Stimulated activated naive CD8-positive, alpha-beta T cell treated with anti-CD3 and anti-CD28 coated beads, Interleukin-15, Interleukin-2, amounts not matched to agents 100 ng/mL and 50 ng/mL, for 24 hours (primary cell): Measurements from ENCODE around the gene WRNIP1.

Source experiments
- H3K27ac Mint-ChIP-seq: one replicate; pipeline ENCODE4 v1.8.0; 2021; ENCODE audit warnings: mild to moderate bottlenecking, mixed read lengths
- H3K27me3 Mint-ChIP-seq: one replicate; pipeline ENCODE4 v1.8.0; 2021; ENCODE audit warnings: mixed read lengths
- H3K36me3 Mint-ChIP-seq: one replicate; pipeline ENCODE4 v1.8.0; 2021; ENCODE audit warnings: low read depth, mixed read lengths
- H3K4me1 Mint-ChIP-seq: one replicate; pipeline ENCODE4 v1.8.0; 2021; ENCODE audit warnings: low read depth, mixed read lengths
- H3K4me3 Mint-ChIP-seq: one replicate; pipeline ENCODE4 v1.8.0; 2021; ENCODE audit warnings: mild to moderate bottlenecking, mixed read lengths
- H3K9me3 Mint-ChIP-seq: one replicate; pipeline ENCODE4 v1.8.0; 2021; ENCODE audit warnings: mixed read lengths

The WRNIP1 gene

DNA sequence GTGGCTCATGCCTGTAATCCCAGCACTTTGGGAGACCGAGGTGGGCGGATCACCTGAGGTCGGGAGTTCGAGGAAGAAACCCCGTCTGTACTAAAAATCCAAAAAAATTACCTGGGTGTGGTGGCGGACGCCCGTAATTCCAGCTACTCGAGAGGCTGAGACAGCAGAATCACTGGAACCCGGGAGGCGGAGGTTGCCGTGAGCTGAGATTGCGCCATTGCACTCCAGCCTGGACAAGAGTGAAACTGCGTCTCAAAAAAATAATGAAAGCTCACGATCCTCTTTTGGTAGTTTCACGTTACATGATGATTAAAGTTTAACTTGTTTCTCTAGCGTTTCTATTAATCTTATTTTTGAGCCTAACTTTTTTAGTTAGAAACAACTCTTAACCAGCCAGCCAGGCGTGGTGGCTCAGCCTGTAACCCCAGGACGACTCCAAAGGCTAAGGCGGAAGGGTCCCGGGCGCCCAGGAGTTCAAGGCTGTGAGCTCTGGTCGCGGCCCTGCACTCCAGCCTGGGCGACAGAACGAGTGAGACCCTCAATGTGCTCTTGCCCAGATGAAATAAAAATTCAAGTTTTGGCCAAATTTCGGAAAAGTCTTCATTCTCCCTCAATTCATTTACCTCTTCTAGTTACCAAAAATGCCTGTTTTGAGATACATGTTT, 1.2 kb upstream of the WRNIP1 start:
- Mint-ChIP-seq H3K9me3 (no peaks in the 10 kb centered on the region), H3K4me1 (peaks cover 43% of the 10 kb centered on the region), H3K27me3 (no peaks in the 10 kb centered on the region), H3K27ac (peak overlapping the region; percentile 97), H3K4me3 (peak overlapping the region; percentile 88), H3K36me3 (peaks cover 20% of the 10 kb centered on the region)

DNA sequence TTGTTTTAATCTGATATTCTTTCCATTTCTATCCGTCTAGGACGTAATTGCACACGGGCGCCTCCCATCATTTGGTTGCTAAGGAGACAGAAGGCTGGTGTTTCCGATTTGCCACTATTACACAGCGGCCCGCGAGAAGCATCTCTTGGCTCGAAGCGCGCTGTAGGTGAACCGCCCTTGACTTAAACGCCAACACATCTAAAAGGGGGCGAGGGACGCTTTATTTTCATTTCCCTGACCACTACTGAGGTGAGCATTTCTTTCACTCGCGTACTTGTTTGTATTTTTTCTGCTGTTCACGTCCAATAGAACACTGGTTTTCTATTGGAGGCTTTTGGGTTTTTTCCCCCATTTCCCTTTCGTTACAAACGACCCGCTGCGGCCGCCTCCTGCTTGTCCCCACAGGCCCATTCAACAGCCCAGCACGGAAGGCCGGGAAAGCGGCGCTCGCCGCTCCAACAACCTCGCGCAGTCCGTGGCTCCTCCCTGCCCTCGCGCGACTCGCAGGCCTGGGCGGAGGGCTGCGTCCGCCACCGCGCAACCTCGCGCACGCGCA, 505 bp upstream of the WRNIP1 start:
- Mint-ChIP-seq H3K36me3 (peaks cover 22% of the 10 kb centered on the region), H3K4me1 (peaks cover 50% of the 10 kb centered on the region), H3K9me3 (no peaks in the 10 kb centered on the region), H3K4me3 (peak overlapping the region; percentile 88), H3K27me3 (no peaks in the 10 kb centered on the region), H3K27ac (peak overlapping the region; percentile 97)

DNA sequence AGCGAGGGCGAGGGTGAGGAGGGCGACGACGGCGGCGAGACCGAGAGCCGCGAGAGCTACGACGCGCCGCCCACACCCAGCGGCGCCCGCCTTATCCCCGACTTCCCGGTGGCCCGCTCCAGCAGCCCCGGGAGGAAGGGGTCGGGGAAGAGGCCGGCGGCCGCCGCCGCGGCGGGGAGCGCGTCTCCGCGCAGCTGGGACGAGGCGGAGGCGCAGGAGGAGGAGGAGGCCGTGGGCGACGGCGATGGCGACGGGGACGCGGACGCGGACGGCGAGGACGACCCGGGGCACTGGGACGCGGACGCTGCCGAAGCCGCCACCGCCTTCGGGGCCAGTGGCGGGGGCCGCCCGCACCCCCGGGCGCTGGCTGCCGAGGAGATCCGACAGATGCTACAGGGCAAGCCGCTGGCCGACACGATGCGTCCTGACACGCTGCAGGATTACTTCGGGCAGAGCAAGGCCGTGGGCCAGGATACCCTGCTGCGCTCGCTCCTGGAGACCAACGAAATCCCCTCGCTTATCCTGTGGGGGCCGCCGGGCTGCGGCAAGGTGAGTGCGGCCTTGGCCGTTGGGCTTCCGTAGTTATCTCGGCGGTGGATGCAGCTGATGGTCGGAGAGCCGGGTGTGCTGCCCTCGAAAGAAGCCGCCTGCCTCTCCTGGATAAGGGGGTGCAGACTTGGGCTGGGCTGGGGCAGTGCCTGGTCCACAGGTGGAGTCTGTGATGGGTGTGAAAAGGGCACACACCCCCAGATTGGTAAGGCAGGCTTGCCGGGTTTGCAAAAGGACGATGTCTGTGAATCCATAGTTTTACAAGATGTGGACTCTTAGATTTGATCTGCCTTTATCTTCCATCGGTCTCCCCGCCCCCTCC, 938 bp downstream of the WRNIP1 start:
- peaks cover 35% of the 10 kb centered on the region for H3K36me3 Mint-ChIP-seq
- H3K4me3 Mint-ChIP-seq: peak overlapping the region; percentile 88
- H3K9me3 Mint-ChIP-seq: no peaks in the 10 kb centered on the region
- no peaks in the 10 kb centered on the region for H3K27me3 Mint-ChIP-seq
- peak overlapping the region; percentile 91 for H3K27ac Mint-ChIP-seq
- peaks cover 57% of the 10 kb centered on the region for H3K4me1 Mint-ChIP-seq

DNA sequence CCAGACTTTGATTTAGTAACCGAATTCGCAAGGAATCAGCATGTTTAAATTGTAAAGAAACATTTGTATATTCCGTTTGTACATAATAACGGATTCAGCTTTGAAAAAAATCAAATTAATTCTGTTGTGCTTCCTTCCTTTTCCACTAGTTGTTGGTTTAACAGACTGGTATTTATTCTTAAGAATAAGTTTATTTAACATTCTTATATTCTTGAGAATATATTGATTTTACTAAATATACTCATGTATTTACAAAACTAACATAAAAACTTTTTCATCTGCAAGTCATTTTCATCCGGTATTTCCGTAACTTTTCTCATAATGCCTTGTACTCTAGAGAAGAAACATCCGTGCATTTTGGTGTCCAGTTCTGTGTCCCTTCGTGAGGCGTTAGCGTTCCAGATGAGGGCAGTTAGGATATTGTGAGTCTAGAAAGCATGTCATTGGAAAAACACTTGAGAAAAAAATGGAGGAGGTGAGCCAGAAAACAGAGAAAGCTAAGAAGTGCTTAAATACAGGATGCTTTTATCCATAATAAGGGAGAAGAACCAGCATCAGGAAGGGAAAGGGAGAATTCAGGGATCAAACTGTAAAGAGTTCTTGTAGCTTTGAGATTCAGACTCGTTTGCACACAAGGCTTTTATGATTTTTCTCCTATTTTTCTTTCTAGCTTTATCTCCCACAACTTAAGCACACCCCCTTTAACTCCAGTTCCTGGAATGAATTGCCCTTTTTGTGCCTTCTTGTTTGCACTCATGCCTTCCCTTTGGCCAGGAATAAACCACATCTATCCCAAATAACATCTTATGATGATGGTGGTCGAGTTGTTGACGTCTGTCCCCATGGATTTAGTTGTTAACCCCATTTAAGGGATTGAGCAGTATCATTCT, 1.8 kb downstream of the WRNIP1 start:
- H3K4me3 Mint-ChIP-seq: peak overlapping the region; percentile 88
- H3K4me1 Mint-ChIP-seq: peaks cover 60% of the 10 kb centered on the region
- no peaks in the 10 kb centered on the region for H3K27me3 Mint-ChIP-seq
- H3K9me3 Mint-ChIP-seq: no peaks in the 10 kb centered on the region
- H3K36me3 Mint-ChIP-seq: peaks cover 44% of the 10 kb centered on the region
- peak overlapping the region; percentile 91 for H3K27ac Mint-ChIP-seq

DNA sequence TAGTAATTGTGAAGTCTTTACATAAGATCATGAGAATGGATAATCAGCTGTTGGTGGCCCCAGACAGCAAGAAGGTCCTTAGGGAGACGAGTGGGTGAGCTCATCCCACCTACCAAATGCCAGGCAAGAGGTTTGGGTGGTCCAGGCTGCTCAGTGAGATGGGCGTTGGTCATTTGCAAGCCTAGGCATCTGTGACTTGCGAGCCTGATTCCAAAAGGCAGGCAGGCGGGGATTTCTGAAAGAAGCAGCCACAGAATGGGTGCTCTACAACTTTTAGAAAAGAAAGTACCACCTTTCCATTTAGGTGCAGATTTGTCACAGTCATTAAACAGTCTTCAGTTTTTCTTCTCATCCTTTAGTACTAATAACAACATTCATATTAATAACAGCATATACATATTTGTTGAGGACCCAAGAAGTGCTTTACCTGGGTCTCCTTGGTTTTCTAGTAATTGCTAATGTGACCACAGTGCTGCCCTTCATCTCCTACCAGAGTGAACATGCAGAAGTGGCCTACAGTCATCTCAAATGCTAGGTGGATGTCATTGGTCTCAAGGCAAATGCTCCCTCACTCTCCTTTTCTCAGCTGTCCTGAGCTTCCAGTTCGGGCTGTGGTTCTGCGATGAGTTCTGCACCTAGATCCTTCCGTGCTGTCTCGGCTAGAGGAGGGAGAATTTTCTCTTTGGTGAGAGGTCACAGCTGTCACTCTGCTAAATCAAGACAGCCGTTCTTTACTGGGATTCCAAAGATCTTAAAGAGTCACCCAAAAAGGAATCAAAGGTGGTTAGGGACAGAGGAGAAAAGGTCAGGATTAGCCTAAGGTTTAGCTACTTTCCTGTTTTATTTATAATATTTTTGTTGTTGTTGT, 2.7 kb downstream of the WRNIP1 start:
- Mint-ChIP-seq H3K9me3 (no peaks in the 10 kb centered on the region), H3K4me3 (peak overlapping the region; percentile 88), H3K4me1 (peaks cover 67% of the 10 kb centered on the region), H3K27me3 (no peaks in the 10 kb centered on the region), H3K27ac (peak overlapping the region; percentile 1), H3K36me3 (peaks cover 53% of the 10 kb centered on the region)

DNA sequence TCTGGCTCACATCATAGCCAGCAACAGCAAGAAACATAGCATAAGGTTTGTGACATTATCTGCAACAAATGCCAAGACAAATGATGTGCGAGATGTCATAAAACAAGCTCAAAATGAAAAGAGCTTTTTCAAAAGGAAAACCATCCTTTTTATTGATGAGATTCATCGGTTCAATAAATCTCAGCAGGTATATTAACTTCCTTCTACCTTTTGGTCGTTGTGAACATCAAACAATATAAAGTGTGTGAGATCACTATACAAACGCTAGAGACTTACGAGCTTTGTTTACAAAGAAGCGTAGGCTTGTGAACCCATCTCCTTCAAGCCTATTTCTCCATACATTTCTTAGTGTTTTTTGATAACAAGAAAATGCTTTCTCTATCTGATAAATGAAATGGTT, 3.5 kb downstream of the WRNIP1 start:
- no peaks in the 10 kb centered on the region for H3K27me3 Mint-ChIP-seq

DNA sequence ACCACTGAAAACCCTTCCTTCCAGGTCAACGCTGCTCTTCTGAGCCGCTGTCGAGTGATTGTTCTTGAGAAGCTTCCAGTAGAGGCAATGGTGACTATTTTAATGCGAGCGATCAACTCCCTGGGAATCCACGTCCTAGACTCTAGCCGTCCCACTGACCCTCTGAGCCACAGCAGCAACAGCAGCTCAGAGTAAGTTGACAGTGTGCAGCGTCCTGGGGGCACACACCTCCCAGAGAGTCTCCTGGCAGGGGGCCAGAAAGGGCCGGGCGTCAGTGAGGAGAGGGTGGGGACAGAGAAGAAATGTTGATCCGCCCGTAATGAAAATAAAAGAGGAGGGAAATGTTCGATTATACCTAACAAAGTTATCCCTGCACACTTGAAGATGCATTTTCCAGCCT, 5.0 kb downstream of the WRNIP1 start:
- peaks cover 68% of the 10 kb centered on the region for H3K36me3 Mint-ChIP-seq
- peaks cover 67% of the 10 kb centered on the region for H3K4me1 Mint-ChIP-seq
- no peaks in the 10 kb centered on the region for H3K9me3 Mint-ChIP-seq
- no peak overlapping the region for H3K27ac Mint-ChIP-seq
- H3K27me3 Mint-ChIP-seq: no peaks in the 10 kb centered on the region
- peak overlapping the region; percentile 15 for H3K4me3 Mint-ChIP-seq

More for the DNA sequence above, 3.5 kb downstream of the WRNIP1 start:
- H3K9me3 Mint-ChIP-seq: no peaks in the 10 kb centered on the region
- H3K4me1 Mint-ChIP-seq: peaks cover 68% of the 10 kb centered on the region
- H3K27ac Mint-ChIP-seq: no peak overlapping the region
- peaks cover 59% of the 10 kb centered on the region for H3K36me3 Mint-ChIP-seq
- peak overlapping the region; percentile 88 for H3K4me3 Mint-ChIP-seq

DNA sequence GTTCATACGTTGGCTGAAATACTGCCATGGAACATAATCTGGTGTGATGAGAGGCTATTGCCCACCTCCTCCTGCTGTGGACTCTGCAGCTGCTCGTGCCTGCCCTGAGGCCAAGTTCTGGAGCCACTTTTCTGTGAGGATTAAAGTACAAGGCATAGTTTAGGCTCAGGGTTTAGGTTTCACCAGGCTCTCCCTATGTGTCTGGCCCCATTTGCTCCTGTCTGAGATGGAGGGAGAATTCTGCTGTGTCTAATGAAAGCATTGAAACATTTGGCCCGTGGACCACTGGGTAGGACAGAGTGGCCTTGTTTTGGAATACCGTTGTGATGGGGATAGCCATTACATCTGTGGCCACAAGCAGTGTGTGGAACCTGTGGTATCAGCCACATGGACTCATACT, 5.9 kb downstream of the WRNIP1 start:
- Mint-ChIP-seq H3K4me3 (no peak overlapping the region), H3K27ac (no peak overlapping the region), H3K9me3 (no peaks in the 10 kb centered on the region), H3K36me3 (peaks cover 73% of the 10 kb centered on the region), H3K4me1 (peaks cover 69% of the 10 kb centered on the region), H3K27me3 (no peaks in the 10 kb centered on the region)

DNA sequence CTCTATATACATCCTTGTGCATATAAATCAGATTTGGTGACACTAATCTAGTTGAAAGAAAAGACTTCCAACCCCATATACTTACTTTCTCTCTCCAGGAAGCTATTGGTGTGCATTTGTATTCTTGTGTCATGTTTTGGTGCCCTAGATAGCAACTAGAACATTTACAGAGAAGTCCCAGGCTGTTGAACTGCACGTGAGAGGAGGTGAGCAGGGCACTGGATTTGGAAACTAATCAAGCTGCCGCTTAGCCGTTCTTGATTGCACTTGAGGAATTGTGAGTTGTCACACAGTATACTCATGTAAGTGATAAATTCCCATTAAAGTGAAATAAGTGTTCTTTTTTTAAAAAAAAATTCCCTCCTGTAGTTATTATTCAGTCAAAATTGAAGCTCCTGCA, 7.6 kb downstream of the WRNIP1 start:
- H3K27me3 Mint-ChIP-seq: no peaks in the 10 kb centered on the region
- no peak overlapping the region for H3K4me3 Mint-ChIP-seq
- no peak overlapping the region for H3K27ac Mint-ChIP-seq
- no peaks in the 10 kb centered on the region for H3K9me3 Mint-ChIP-seq
- peaks cover 62% of the 10 kb centered on the region for H3K4me1 Mint-ChIP-seq
- H3K36me3 Mint-ChIP-seq: peaks cover 71% of the 10 kb centered on the region

DNA sequence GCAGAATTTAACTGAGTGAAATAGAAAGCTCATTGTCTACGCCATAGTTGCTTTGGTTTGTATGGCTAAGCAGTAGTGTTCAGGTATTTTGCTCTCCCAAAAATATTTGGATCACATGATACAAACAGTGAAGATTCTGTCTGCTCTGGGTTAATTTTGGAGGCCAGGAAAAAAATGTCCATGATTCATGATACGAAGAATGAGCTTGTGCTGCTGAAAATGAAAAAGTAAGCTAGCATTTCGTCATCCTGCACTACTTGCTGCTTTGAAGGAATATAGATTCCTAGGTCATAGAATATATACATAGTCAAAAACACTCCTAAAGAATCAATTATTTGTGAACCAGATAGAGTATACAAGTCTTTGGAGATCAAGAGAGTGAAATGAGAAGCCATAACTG, 8.3 kb downstream of the WRNIP1 start:
- Mint-ChIP-seq H3K4me3 (no peak overlapping the region), H3K27me3 (no peaks in the 10 kb centered on the region), H3K4me1 (peaks cover 56% of the 10 kb centered on the region), H3K27ac (no peak overlapping the region), H3K9me3 (no peaks in the 10 kb centered on the region), H3K36me3 (peaks cover 72% of the 10 kb centered on the region)

DNA sequence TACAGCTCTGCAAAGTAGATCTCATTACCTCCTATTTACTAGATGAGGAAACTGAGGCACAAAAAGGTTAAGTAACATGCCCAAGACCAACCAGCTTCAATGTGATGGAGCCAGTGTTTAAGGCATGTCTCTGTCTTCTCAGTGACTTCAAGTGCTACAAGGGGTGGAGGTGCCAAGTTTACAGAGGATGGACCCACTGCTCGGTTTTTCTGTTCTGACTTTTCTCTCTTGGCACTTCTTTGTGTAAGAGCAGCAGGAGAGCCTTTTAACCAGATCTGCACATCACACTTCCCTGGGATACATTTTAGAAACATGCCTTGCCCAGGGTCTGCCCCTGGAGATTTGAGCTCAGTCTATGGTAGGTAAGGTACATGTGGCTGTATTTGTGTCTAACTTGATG, 9.8 kb downstream of the WRNIP1 start:
- H3K27ac Mint-ChIP-seq: no peak overlapping the region
- no peak overlapping the region for H3K4me3 Mint-ChIP-seq
- no peaks in the 10 kb centered on the region for H3K9me3 Mint-ChIP-seq
- H3K27me3 Mint-ChIP-seq: no peaks in the 10 kb centered on the region
- peaks cover 40% of the 10 kb centered on the region for H3K4me1 Mint-ChIP-seq
- H3K36me3 Mint-ChIP-seq: peaks cover 77% of the 10 kb centered on the region

DNA sequence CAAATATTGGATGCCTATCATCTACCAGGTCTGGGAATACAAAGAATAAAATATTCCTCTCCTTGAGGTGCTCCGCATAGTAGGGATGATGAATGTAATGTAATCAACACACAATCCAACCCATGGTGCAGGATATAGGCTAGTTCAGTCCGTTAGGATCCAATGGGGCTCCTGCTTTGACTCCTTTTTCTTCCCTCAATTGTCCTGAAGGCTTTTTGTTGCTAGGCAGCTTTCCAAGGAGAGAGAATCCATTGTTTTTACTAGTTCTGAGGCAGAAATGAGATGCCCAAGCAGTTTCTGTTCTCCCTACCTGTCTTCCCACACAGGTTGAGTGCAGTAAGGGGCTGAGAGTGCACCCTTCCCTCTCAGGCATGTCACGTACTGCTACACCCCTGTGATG, 12.1 kb downstream of the WRNIP1 start:
- Mint-ChIP-seq H3K27me3 (no peaks in the 10 kb centered on the region), H3K9me3 (no peaks in the 10 kb centered on the region), H3K27ac (no peak overlapping the region), H3K36me3 (peaks cover 75% of the 10 kb centered on the region), H3K4me1 (peaks cover 22% of the 10 kb centered on the region), H3K4me3 (no peak overlapping the region)

DNA sequence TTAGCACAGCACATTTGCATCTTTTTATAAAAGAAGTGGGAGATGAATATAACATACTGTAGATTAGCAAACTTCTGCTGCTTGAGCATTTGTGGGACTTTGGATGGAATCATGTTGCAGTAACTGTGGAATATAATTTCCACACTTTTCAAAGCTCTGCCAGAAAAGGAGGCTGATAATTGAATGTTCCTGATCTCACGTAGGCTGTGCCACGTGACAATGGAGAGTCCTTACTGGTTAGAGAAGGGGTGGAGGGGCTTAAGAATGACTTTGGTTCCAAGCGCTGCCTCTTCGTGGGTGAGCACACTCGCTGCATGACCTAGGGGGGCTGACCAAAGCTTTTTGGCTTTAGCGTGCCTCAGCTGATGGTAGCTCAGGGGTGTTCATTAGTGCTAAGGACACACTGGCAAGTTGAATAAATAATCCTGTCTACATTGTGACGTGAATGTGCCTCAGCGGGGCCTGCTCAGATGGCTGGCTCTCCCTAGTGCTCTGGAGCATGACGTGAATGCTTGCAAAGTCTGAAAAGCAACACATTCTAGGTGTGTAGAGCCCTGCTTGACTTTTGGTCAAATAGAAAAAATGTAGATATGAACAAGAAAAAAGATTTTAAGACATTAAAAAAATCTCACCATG, 15.0 kb downstream of the WRNIP1 start:
- H3K36me3 Mint-ChIP-seq: peaks cover 70% of the 10 kb centered on the region
- peaks cover 10% of the 10 kb centered on the region for H3K4me1 Mint-ChIP-seq
- no peak overlapping the region for H3K27ac Mint-ChIP-seq
- no peaks in the 10 kb centered on the region for H3K27me3 Mint-ChIP-seq
- H3K4me3 Mint-ChIP-seq: no peak overlapping the region
- no peaks in the 10 kb centered on the region for H3K9me3 Mint-ChIP-seq
